HEK293 (cell line): ENCODE measurements around the gene PUM1.

Experiments used
- CTCF ChIA-PET: fragments of 350-600 bp; formaldehyde crosslinking; extraction: SDS; loops from one replicate; lab custom pipeline; 2021; ENCODE audit warnings: antibody characterized with exemption; lab: Yijun Ruan, JAX
- POLR2A ChIA-PET: fragments of 300-600 bp; formaldehyde crosslinking; extraction: SDS; loops from one replicate; lab custom pipeline; 2020; ENCODE audit warnings: antibody characterized with exemption, inconsistent platforms; lab: Yijun Ruan, JAX
- H3K27ac ChIP-seq: fragments of 200-500 bp; sonication (Bioruptor generic); 2 replicates; pipeline ENCODE4 v1.5.1; 2014; ENCODE audit warnings: low read depth, low read length, control low read depth, inconsistent platforms; ENCODE audit errors: extremely low read depth
- H3K36me3 ChIP-seq, 2 experiments: fragments of 200-500 bp in 1 of 2; sonication (Bioruptor generic) in 1 of 2; 1 replicate in 1 of 2; 2 replicates in 1 of 2; pipeline ENCODE4 v1.5.1; 2014 to 2017; ENCODE audit warnings: inconsistent platforms in 2 of 2, low read length in 2 of 2; ENCODE audit not compliant: control insufficient read depth in 2 of 2, insufficient read depth in 1 of 2
- H3K4me1 ChIP-seq: fragments of 200-500 bp; sonication (Bioruptor generic); 2 replicates; pipeline ENCODE4 v1.5.1; 2014; ENCODE audit warnings: mild to moderate bottlenecking, low read length, inconsistent platforms; ENCODE audit not compliant: control insufficient read depth, insufficient read depth
- H3K4me3 ChIP-seq: 2 replicates; pipeline ENCODE4 v1.5.1; 2011; ENCODE audit warnings: low read depth, mild to moderate bottlenecking, control low read depth, low read length, moderate library complexity
- H3K9me3 ChIP-seq: fragments of 200-500 bp; sonication (Bioruptor generic); 2 replicates; pipeline ENCODE4 v1.5.1; 2014; ENCODE audit warnings: low read depth, low read length, inconsistent platforms; ENCODE audit not compliant: control insufficient read depth, insufficient read depth
- EGR2 ChIP-seq: fragments of 450-650 bp; formaldehyde crosslinking; IDR thresholded peaks from 2 replicates; pipeline ENCODE4 v1.5.1; 2016; ENCODE audit warnings: low read depth, missing biosample characterization, missing genetic modification characterization
- SETDB1 ChIP-seq: IDR thresholded peaks from one replicate; pipeline ENCODE4 v1.6.1; 2017; ENCODE audit warnings: mild to moderate bottlenecking, low read length, moderate library complexity, mixed read lengths; ENCODE audit not compliant: insufficient read length
- ZBTB17 ChIP-seq: fragments of 450-650 bp; formaldehyde crosslinking; IDR thresholded peaks from 2 replicates; pipeline ENCODE4 v1.5.1; 2016; ENCODE audit warnings: missing biosample characterization, missing genetic modification characterization
- ZFHX2 ChIP-seq: fragments of 450-650 bp; formaldehyde crosslinking; conservative IDR thresholded peaks from 2 replicates; pipeline ENCODE4 v1.5.1; 2016; ENCODE audit warnings: missing biosample characterization, missing genetic modification characterization
- ZFP3 ChIP-seq: fragments of 450-650 bp; formaldehyde crosslinking; IDR thresholded peaks from 2 replicates; pipeline ENCODE4 v1.5.1; 2016; ENCODE audit warnings: low read depth, missing biosample characterization, missing genetic modification characterization
- ZNF146 ChIP-seq: fragments of 450-650 bp; formaldehyde crosslinking; IDR thresholded peaks from 2 replicates; pipeline ENCODE4 v1.5.1; 2016; ENCODE audit warnings: missing biosample characterization, missing genetic modification characterization
- ZNF174 ChIP-seq: fragments of 450-650 bp; formaldehyde crosslinking; IDR thresholded peaks from 2 replicates; pipeline ENCODE4 v1.5.0; 2017; ENCODE audit warnings: missing biosample characterization, mild to moderate bottlenecking, missing genetic modification characterization
- ZNF211 ChIP-seq: fragments of 450-650 bp; formaldehyde crosslinking; IDR thresholded peaks from 2 replicates; pipeline ENCODE4 v1.5.1; 2016; ENCODE audit warnings: low read depth, missing biosample characterization, missing genetic modification characterization
- ZNF266 ChIP-seq: fragments of 450-650 bp; formaldehyde crosslinking; IDR thresholded peaks from 2 replicates; pipeline ENCODE4 v1.5.1; 2016; ENCODE audit warnings: missing biosample characterization, missing genetic modification characterization, low read depth
- ZNF302 ChIP-seq: fragments of 450-650 bp; formaldehyde crosslinking; IDR thresholded peaks from 2 replicates; pipeline ENCODE4 v1.5.1; 2016; ENCODE audit warnings: missing biosample characterization, missing genetic modification characterization, low read depth
- ZNF341 ChIP-seq: fragments of 450-650 bp; formaldehyde crosslinking; IDR thresholded peaks from 2 replicates; pipeline ENCODE4; 2016; ENCODE audit warnings: low read depth, missing biosample characterization, missing genetic modification characterization
- ZNF404 ChIP-seq: fragments of 450-650 bp; formaldehyde crosslinking; IDR thresholded peaks from 2 replicates; pipeline ENCODE4 v1.5.1; 2017; ENCODE audit warnings: missing biosample characterization, missing genetic modification characterization
- ZNF600 ChIP-seq: fragments of 450-650 bp; formaldehyde crosslinking; IDR thresholded peaks from 2 replicates; pipeline ENCODE4 v1.5.1; 2016; ENCODE audit warnings: missing biosample characterization, missing genetic modification characterization
- ZNF660 ChIP-seq: fragments of 450-650 bp; IDR thresholded peaks from 2 replicates; pipeline ENCODE4 v1.5.1; 2018; ENCODE audit warnings: missing biosample characterization, mild to moderate bottlenecking, missing genetic modification characterization
- ZNF664 ChIP-seq: fragments of 450-650 bp; formaldehyde crosslinking; IDR thresholded peaks from 2 replicates; pipeline ENCODE4 v1.5.1; 2016; ENCODE audit warnings: missing biosample characterization, missing genetic modification characterization
- ZNF768 ChIP-seq: fragments of 450-650 bp; formaldehyde crosslinking; IDR thresholded peaks from 2 replicates; pipeline ENCODE4 v1.5.1; 2018; ENCODE audit warnings: missing biosample characterization, mild to moderate bottlenecking, missing genetic modification characterization
- ZNF830 ChIP-seq: fragments of 450-650 bp; IDR thresholded peaks from 2 replicates; pipeline ENCODE4 v1.5.0; 2018; ENCODE audit warnings: missing biosample characterization, missing genetic modification characterization, low read depth, mild to moderate bottlenecking, moderate library complexity
- TF ChIP-seq, protein P1 (sequence below): fragments of 450-650 bp; formaldehyde crosslinking; IDR thresholded peaks from 2 replicates; pipeline ENCODE4 v1.5.0; 2017; ENCODE audit warnings: missing biosample characterization, missing genetic modification characterization, borderline replicate concordance

PUM1 gene

GRCh38 chr1:30885570-30886522, 179.7 kb downstream of the PUM1 start:
- Histone ChIP-seq H3K36me3 (no peaks in the 10 kb centered on the region), H3K27ac (no peak overlapping the region), H3K4me1 (no peaks in the 10 kb centered on the region), H3K4me3 (no peak overlapping the region), H3K9me3 (no peaks in the 10 kb centered on the region)
- ChIA-PET CTCF (interaction anchor here (0.6 to 1.7 kb wide), 3 partner anchors 25 to 84 kb away, joined by 3 to 5 read pairs (median 4); no protein-coding TSS in a partner anchor), POLR2A (no interaction called here)
- TF ChIP-seq ZNF404 (tag by site-specific recombination), result no peak
- peak; percentile 91 for TF ChIP-seq EGR2 (tag by site-specific recombination)
- TF ChIP-seq ZFHX2, result peak; percentile 96
- no peak for TF ChIP-seq ZNF341 (tag by site-specific recombination)
- peak; percentile 49; the same call in 1 of the 2 replicates for TF ChIP-seq ZNF660 (tag by site-specific recombination)

DNA sequence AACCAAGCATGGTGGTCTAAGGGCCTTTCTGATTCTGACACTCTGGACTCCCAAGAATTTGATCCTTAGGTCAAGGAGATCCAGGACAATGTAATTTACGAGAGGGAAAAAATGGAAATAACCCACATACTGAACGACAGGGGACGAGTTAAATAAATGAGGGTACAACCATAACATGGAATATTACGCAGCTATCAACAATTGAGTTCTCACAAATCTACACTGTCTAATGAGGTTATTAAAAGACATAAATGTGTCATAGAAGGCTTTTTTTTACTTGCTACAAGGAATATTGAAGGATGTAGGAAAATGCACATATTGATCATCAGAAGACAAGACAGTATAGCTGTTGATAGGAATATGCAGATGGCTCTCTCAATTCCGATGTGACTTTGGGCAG, 180.8 kb downstream of the PUM1 start:
- H3K4me3 ChIP-seq, result no peak overlapping the region
- ChIA-PET POLR2A (no interaction called here), CTCF (interaction anchor here (1.1 to 1.4 kb wide), 3 partner anchors 26 to 106 kb away, joined by 5 to 6 read pairs (median 5); no protein-coding TSS in a partner anchor)
- no peaks in the 10 kb centered on the region for H3K36me3 ChIP-seq
- TF ChIP-seq ZNF146, result peak; percentile 94
- TF ChIP-seq ZBTB17 (tag by site-specific recombination), result no peak
- no peaks in the 10 kb centered on the region for H3K4me1 ChIP-seq
- no peaks in the 10 kb centered on the region for H3K9me3 ChIP-seq
- no peak overlapping the region for H3K27ac ChIP-seq

- POLR2A ChIA-PET, result no interaction called here
- H3K36me3 ChIP-seq, result no peaks in the 10 kb centered on the region
Observed at GRCh38 chr1:30883389-30884172, 181.9 kb downstream of the PUM1 start.

GRCh38 chr1:30882678-30883388, 182.7 kb downstream of the PUM1 start:
- Histone ChIP-seq H3K4me1 (peaks cover 8% of the 10 kb centered on the region), H3K36me3 (no peaks in the 10 kb centered on the region), H3K4me3 (no peak overlapping the region), H3K27ac (no peak overlapping the region), H3K9me3 (no peaks in the 10 kb centered on the region)
- POLR2A ChIA-PET, result no interaction called here
- TF ChIP-seq ZNF211 (tag by site-specific recombination) (no peak), ZNF600 (tag by site-specific recombination) (no peak), SETDB1 (no peak), ZNF266 (tag by site-specific recombination) (no peak), ZFP3 (tag by site-specific recombination) (no peak)
- TF ChIP-seq, protein P1, sequence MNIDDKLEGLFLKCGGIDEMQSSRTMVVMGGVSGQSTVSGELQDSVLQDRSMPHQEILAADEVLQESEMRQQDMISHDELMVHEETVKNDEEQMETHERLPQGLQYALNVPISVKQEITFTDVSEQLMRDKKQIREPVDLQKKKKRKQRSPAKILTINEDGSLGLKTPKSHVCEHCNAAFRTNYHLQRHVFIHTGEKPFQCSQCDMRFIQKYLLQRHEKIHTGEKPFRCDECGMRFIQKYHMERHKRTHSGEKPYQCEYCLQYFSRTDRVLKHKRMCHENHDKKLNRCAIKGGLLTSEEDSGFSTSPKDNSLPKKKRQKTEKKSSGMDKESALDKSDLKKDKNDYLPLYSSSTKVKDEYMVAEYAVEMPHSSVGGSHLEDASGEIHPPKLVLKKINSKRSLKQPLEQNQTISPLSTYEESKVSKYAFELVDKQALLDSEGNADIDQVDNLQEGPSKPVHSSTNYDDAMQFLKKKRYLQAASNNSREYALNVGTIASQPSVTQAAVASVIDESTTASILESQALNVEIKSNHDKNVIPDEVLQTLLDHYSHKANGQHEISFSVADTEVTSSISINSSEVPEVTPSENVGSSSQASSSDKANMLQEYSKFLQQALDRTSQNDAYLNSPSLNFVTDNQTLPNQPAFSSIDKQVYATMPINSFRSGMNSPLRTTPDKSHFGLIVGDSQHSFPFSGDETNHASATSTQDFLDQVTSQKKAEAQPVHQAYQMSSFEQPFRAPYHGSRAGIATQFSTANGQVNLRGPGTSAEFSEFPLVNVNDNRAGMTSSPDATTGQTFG (tag by site-specific recombination), result no peak
- CTCF ChIA-PET, result interaction anchor here (0.6 to 1.6 kb wide), 4 partner anchors 24 to 81 kb away, joined by 3 to 6 read pairs (median 3); no protein-coding TSS in a partner anchor

More at GRCh38 chr1:30883389-30884172, 181.9 kb downstream of the PUM1 start:
- 0 out of 2 replicates have a peak, but pooled peaks have one; percentile 2 for TF ChIP-seq ZNF768
- no peak for TF ChIP-seq ZNF830 (tag by site-specific recombination)
- no peak for TF ChIP-seq ZNF302 (tag by site-specific recombination)
- TF ChIP-seq ZNF174 (tag by site-specific recombination), result no peak
- peak; percentile 90; the same call in 1 of the 2 replicates for TF ChIP-seq ZNF664 (tag by site-specific recombination)
- CTCF ChIA-PET, result interaction anchor here (1.1 to 1.6 kb wide), 4 partner anchors 27 to 105 kb away, joined by 3 to 6 read pairs (median 6); no protein-coding TSS in a partner anchor
- H3K4me3 ChIP-seq, result no peak overlapping the region
- peaks cover 8% of the 10 kb centered on the region for H3K4me1 ChIP-seq
- no peak overlapping the region for H3K27ac ChIP-seq
- no peaks in the 10 kb centered on the region for H3K9me3 ChIP-seq
